Fibroblast of skin of scalp (primary cell): ENCODE data around the gene B4GALT2.

Source experiments
- DNase-seq: peaks from one replicate; pipeline ENCODE4 v3.0.0-alpha.2; 2013

B4GALT2 gene

DNA sequence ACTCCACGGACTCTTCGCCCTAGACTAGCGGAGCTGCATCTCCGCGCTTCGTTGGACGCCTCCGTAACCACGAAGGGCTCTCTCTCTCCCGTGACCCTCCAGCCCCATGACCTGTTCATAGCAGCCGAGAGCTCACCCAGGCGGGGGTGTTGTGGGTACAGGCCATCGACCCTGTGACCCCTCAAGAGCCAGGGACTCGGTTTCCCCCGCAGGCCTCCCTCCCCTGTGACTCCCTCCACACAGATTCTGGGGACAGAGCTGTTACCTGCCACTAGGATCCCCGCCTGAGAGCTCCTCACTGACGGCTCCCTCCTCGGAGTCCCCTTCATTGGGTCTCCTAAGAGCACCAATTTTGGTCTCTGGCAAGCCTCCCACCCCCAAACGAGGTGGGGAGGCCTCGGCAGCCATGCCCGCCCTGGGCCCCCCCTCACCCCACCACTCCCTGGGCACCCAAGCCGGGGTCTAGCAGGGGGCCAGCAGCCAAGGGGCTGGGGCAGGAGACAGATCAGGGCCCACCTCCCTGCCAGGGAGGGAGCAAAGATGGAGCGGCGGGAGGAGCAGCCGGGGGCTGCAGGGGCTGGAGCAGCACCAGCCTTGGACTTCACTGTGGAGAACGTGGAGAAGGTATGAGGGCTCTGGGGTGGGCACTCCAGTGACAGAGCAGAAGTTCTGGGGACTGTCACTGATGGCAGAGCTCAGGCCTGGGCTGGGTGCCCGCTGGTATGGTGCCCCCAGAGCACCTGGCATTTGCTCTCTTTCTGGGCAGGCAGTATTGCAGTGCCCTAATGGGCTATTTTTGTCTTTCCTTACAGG lies 31.7 kb upstream of the B4GALT2 start:
- DNase-seq, result no peak

DNA sequence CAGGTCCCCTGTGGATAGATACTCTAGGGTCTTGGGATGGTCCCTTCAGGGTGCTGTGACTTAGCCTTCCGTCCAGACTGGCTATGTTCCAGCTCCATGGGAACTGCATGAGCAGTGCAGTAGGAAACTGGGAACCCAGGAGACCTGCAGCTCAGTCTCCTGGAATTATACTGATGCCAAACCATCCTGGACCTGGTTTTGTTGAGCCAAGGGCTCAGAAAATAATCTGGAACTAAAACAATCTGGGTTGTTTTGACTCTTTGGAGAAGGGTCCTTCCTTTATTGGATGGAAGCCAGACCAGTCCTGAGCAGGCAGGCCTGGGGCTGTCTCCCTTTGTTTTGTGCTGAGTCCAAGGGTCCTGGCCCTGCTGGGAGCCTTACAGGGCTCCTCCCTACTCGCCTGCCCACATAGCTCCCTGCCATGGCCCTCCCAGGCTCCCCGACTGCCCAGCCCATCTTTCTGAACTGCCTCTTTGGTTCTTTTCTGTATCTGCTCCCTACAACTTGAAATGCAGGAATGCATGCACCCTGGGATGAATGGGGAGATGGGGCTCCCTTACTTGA lies 31.1 kb upstream of the B4GALT2 start:
- DNase-seq, result no peak

DNA sequence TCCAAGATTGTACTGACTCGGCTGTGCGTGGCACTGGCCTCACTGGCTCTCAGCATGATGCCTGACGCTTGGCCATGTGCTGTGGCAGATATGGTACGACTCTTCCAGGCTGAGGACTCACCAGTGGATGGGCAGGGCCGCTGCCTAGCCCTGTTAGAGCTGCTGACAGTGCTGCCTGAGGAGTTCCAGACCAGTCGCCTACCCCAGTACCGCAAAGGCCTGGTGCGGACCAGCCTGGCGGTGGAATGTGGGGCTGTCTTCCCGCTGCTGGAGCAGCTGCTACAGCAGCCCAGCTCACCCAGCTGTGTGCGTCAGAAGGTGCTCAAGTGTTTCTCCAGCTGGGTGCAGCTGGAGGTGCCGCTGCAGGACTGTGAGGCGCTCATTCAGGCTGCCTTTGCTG lies 29.3 kb upstream of the B4GALT2 start:
- no peak for DNase-seq

DNA sequence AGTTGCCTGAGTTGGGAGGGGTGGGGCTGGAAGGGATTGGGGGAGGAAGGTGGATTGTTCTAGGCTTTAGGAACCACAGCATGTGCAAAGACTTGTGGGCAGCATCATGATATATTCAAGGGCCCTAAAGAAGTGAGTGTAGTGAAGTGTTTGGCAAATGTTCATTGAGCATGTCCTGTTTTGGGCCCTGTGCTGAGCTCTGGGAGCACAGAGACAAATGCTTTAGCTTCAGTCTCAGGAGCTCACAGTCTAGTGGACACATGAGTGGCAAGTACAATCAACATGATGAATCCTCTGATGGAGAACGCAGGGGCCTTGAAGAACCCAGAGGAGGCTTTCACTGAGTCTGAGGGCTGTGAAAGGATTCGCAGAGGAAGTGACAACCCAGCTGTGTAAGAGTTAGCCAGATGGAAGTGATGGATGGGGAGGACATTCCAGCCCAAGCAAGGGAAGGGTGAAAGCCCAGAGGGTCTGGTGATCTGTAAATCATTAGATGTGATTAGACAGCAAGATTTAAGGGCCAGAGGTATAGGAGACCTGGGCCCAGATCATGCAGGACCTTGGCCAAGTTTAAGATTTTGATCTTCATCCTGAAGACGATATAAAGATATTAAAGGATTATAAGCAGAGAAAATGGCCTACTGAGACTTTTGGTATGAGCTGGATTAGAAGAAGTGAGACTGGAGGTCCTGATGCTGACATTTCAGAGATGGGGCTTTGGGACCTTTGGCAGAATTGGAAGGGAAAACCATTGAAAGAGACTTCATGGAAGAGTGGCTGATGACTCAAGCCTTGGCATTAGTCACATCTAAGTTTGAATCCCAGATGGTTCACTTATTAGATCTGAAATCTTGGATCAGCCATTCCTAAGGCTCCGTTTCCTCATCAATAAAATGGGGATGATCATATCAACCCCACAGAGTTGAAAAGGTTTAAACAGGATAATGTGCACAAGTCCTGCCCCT lies 27.7 kb upstream of the B4GALT2 start:
- no peak for DNase-seq

DNA sequence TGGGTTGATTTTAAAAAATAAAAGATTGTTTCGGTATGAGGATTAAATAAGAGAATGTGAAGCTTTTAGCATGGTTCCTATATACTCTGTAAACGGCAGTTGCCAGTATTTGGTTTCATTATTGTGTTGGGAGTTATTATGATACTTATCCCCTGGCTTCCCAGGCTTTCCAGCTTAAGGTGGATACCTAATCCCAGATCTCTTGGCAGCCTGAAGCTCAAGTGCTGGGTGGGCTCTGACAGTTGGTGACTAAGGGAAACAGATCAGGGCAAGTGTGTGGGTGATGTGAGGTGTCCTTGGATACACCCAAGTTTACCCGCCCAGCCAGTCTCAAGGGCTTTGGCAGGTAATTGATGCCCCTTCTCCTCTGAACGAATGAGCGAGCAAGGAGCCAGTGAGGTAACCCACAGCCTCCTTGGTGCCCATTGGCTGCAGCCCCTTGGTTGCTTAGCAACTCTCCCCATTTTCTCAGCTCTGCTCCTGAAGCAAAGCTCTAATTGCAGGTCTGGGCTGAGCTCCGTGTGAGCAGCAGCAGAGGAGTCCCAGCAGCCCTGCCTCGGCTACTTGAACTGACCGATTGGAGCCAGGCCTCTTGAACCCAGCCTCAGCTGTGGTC lies 26.2 kb upstream of the B4GALT2 start:
- DNase-seq, result no peak

DNA sequence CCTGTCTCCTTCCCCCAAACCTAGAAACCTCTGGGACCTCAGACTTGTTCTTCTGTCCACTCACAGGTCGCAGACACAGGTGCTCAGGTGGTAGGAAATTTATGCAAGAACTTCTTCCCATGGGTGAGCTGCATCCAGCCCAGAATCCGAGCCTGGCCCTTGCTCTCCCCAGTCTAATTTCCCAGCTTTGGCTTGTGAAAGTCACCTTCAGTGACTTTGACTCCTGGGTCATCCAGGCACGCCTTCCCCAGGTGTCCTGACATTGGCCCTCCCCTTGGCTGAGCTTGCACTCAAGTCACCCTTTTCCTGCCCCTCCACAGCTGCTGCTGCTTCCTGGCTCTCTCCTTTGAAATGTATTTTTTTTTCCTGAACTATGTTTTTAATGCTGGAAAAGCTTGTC lies 25.6 kb upstream of the B4GALT2 start:
- no peak for DNase-seq

DNA sequence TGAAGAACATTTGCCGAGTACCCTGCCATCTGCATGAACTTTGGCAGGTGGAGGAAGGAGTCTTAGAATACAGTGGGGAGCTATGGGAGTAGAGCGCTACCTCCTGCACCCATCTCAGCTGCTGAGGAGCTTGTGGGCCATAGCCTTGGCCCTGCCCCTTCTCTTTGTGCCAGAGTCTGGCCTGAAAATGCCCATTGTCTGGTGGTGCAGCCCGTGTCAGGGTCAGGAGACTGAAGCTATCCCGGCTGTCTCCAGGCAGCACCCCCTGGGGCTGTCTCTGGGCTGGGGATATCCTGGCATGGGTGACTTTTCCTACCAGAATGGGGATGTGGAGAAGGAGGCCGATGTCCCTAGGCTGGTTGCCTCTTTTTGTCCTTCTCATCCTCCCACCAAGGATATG lies 25.0 kb upstream of the B4GALT2 start:
- DNase-seq, result no peak

DNA sequence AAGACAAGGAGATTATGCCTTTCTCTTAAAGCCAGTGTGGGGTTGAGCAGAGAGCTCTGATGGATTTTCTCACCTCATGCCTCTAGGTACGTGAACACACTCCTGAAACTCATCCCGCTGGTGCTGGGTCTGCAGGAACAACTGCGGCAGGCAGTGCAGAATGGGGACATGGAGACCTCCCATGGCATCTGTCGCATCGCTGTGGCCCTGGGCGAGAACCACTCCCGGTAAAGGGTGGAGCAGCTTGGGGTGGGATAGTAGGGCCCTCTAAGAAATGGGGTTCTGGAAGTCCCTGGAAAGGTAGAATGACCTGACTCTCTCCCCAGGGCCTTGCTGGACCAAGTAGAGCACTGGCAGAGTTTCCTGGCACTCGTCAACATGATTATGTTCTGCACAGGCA lies 22.8 kb upstream of the B4GALT2 start:
- no peak for DNase-seq

DNA sequence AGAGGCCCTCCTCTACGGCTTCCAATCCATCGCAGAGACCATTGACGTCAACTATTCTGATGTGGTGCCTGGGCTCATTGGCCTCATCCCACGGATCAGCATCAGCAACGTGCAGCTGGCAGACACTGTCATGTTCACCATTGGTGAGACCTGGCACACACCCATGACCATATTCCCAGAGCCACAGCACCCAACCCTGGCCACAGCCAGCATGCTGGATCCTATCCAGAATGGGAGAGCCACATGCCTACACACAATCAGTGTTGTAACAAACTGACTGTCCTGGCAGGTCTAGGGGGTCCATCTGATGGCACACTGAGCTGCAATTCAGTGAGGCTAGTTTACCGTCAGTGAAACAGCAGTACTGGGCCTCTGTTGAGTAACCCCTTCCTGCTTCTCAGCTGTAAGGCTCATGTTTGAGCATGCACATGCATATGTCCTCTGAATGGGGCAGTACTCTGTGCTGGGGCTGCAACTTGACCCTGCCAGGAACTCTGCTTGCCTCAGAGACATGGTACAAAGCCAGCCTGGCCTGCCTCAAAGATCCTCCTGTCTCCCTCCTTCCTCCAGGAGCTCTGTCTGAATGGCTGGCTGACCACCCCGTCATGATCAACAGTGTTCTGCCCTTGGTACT lies 21.5 kb upstream of the B4GALT2 start:
- no peak for DNase-seq

DNA sequence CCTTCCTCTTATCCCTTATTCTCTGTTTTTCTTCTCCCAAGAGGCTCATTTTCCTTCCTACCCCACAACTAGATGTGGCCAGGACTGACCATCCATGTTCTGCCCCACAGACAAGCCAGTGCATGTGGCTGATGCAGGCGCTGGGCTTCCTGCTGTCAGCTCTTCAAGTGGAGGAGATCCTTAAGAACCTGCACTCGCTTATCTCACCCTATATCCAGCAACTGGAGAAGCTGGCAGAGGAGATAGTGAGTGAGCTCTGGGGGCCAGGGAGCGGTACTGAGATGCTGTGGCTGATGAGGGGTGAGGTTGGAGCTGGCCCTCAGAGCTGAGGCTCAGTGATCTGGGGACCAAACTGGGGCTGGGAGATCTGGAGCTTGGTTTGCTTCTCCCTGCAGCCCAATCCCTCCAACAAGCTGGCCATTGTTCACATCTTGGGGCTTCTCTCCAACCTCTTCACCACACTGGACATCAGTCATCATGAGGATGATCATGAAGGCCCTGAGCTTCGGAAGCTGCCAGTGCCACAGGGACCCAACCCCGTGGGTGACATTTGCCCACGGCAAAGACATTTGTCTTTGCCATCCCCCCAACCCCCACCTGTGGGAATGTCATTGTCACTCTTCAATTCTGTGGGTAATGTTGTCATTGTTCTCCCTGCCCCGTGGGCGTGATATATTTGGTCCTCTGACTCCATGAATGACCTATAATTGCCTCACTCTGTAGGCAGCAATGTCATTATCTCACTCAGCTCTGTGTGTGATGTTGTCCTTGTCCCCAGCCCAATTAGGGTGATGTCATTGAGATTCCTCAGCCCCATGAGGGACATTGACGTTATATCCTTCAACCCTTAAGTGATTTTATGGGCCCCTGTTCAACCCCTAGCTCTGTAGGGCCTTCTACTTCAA lies 20.4 kb upstream of the B4GALT2 start:
- no peak for DNase-seq

DNA sequence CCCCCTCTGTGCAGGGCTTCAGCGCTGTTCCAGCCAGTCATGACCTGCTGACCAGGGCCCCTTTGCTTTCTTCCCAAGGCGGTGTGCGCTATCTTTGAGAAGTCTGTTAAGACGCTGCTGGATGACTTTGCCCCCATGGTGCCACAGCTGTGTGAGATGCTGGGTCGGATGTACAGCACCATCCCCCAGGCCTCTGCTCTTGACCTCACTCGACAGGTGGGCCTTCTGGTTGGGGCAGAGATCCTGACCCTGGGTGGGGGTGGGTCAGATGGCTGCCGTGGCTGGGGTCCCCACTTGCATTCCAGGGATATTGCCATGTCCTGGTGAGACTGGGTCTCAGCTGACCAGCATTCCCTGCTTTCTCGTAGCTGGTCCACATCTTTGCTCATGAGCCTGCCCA lies 18.2 kb upstream of the B4GALT2 start:
- DNase-seq, result no peak

DNA sequence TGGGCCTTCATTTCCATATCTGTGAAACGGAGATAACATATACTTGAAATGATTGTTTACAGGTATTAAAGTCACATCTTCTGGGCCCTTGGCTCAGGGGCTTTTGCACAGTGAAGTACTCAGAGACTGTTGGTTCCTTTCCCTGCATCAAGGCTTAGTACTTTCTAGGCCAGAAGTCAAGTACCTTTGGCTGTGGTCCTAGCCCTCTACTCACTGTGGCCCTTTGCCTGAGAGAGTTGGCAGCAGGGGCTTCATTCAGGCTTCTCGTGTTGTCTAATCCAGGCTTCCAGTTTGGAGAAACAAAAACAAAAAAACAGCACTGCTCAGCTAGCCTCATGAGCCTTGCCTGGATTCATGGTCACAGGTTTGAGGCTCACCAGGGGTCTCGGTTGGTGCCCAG lies 17.3 kb upstream of the B4GALT2 start:
- DNase-seq, result no peak

DNA sequence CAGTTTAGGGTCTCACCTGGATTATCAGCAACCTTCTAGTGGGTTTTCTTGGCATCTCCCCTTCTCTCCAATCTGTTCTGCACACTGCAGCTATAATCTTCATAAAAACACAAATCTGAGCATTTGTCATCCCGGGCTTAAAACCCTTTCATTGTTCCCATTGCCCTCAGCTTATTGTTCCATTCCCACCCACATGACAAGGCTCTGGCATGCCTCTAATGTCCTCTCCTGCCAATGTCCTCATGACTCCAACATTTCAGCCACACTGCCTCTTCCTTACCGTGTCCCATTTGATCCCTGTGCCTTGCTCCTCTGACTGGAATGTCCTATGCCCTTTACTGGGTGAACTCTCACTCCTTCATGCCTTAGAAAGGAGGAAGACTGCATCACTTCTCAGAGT lies 16.7 kb upstream of the B4GALT2 start:
- no peak for DNase-seq

DNA sequence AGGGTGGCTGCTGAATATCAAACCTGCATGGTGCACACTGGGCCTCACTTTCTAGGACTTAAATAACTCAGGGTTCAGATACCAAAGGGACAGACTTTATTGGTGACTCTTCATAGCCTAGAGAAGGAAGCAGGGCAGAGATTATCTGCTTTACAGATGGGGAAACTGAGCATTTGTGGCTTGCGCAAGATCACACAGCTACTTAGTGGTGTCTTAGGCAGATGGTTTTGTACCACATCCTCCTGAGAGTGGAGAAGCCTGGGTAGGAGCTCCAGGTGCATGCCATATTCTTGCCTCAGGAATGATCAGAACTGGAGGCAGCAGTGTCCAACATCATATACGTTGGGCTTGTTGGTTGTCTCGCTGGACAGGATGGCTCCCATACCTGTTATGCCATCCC lies 16.0 kb upstream of the B4GALT2 start:
- no peak for DNase-seq

DNA sequence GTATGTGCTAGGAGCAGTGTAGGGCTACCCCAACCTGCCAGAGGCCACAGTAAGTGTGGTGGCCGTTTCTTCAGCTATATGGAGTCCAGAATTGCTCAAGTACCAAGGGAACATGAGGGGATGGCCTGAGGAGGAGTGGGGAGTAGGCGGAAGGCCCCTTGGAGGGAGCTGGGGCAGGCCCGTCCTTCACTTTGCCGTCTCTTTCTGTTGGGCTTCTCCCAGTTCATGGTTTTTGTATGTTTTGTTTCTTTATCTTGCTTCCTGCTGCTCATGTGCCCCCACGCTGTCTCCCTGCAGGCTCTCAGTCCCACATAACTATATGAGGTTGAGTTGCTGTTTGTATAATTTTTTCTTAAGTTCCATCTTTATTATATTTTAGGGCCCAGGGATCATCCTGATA lies 15.1 kb upstream of the B4GALT2 start:
- no peak for DNase-seq

DNA sequence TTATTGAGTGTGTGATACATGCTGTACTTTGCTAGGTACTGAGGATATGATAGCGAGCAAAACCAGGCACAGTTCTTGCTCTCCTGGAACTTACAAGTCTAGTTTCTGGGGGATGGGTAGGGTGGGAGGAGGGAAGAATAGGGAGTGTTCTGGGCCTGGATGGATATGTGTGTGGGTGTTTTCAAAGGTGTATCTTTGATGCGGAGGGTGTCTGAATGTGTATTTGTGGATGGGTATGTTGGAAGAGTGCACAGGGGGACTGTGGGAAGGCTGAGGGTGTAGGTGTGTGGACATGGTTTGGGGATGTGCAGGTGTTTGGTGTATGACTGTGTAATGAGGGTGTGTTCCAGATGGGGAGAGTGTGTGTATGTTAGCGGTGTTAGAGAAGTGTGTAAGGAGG lies 13.7 kb upstream of the B4GALT2 start:
- no peak for DNase-seq

DNA sequence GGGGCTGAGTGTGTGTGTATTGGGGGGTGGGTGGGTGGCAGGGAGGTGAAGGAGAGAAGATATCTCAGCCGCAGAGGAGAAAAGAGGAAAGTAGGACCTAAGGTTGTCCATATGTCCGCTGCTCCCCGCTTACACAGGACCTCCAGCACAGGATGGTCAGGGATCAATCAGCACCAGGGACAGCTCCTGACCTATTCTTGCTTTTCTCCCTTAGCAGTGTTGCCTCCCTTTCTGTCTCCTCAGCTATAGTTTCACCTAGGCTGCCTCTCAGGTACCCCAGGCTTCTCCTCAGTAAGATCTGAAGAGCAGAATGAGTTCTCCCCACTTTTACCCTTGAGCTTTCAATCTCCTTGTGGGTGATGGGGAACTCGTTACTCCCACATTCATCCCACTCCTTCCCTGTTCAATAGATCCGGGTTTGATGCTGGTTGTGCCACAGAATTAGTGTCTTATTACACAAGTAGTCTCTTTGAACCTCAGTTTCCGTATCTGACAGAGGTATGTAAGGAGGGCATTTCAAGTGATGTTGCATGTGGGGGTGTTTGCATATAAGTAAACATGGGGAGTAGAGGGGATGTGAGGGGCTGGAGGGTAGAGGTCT lies 10.6 kb upstream of the B4GALT2 start:
- peak; percentile 31 for DNase-seq

DNA sequence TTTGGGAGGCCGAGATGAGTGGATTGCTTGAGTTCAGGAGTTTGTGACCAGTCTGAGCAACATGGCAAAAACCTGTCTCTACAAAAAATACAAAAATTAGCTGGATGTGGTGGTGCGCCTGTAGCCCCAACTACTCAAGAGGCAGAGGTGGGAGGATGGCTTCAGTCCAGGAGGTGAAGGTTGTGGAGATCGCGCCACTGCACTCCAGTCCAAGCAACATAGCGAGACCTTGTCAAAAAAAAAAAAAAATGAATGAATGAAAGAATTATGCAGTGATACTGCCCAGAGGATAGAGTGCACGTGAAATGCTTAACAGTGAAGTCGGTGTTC lies 9.6 kb upstream of the B4GALT2 start:
- DNase-seq, result no peak

DNA sequence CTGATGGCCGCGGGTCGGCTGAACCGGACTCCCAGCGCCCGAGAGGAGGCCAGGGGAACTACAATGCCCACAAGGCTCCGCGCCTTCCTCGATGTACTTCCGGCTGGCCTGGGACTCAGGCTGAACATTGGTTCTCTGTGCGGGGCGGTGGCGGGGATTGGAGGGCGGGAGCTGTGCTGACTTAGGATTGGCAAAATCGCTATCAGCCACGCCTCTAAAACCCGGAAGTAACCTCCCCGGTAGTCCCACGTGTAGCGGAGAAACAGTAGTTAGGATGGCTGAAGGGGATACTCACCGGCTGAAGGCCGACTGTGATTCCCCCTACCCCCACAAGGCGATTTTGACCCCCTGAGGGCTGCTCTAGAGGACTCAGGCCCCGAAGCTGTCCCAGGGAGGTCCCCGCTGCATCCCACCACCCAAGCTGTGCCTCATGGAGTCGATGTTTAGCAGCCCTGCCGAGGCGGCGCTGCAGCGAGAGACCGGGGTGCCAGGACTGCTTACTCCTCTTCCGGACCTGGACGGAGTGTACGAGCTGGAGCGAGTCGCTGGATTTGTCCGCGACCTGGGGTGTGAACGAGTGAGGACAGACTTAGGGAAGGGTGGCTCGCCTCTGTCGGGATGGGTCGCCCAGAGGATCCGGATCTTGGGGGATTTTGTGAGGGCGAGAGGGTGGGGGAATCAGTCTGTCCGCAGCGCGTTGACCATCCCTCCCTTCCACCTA lies 9.1 kb upstream of the B4GALT2 start, which contains the start of gene DPH2:
Gene DPH2 (plus strand): TSS at position 265 of the 721 bp plus-strand sequence. CDS start 166 bp downstream, at position 431.
- DNase-seq, result peak; percentile 97

DNA sequence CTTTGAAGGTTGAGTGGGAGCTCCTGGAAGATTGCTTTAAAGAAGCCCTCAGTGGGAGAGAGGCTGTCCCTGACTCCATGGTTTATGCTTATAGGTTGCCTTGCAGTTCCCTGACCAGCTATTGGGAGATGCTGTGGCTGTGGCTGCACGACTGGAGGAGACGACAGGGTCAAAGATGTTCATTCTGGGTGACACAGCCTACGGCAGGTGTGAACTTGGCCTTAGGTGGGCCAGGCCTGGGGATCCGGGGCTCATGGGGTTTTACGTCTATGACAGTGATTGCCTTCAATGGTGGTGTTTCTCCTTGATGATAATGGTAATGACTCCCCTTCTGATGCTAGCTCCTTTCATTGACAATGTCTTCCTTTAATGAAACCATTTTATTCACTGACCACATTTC lies 8.5 kb upstream of the B4GALT2 start:
- no peak for DNase-seq
